ENCODE results near the gene IDH3B. TPM values are rescaled to one million over a fixed set of nuclear protein-coding genes. Genes with fewer than 3 reads are reported as not detected.

IDH3B gene
- polyA plus RNA-seq, 3 donors = 102 to 224 (median 103) TPM

- Histone ChIP-seq H4K20me1 (ENCODE audit: insufficient read depth, low read length) (no peaks in the 10 kb centered on the region), H3K36me3 (replicated peaks in 1 of 2; ENCODE audit: control insufficient read depth in 1 of 2, insufficient read depth in 2 of 2, low read length in 2 of 2) (no peaks in the 10 kb centered on the region), H3K9me3 (replicated peaks in 1 of 2; ENCODE audit: control insufficient read depth in 1 of 2, insufficient read depth in 1 of 2, low read length in 2 of 2) (peaks cover 8% of the 10 kb centered on the region in 2 donors), H3K27me3 (ENCODE audit: control insufficient read depth in 2 of 2, insufficient read depth in 2 of 2, low read length in 2 of 2) (no peaks in the 10 kb centered on the region), H2AFZ (ENCODE audit: insufficient read depth, low read depth, low read length, poor library complexity, severe bottlenecking) (no peak overlapping the region), H3K9ac (ENCODE audit: insufficient read depth, low read length, poor library complexity, severe bottlenecking) (no peak overlapping the region), H3K4me3 (replicated peaks in 1 of 3; ENCODE audit: low read depth in 2 of 3, low read length in 3 of 3) (no peak overlapping the region), H3K4me2 (replicated peaks; ENCODE audit: extremely low read depth, low read length, poor library complexity, severe bottlenecking) (no peak overlapping the region), H3K4me1 (ENCODE audit: control insufficient read depth in 1 of 2, insufficient read depth in 2 of 2, low read length in 2 of 2) (no peaks in the 10 kb centered on the region), H3K79me2 (ENCODE audit: insufficient read depth, low read length) (no peaks in the 10 kb centered on the region), H3K27ac (ENCODE audit: low read depth in 1 of 2, low read length in 2 of 2) (no peak overlapping the region)
- H3K4me3 Mint-ChIP-seq = no peak overlapping the region
- H3K36me3 Mint-ChIP-seq = no peaks in the 10 kb centered on the region
- H3K9me3 Mint-ChIP-seq = peaks cover 7 to 22% (median 15%) of the 10 kb centered on the region in 7 donors
- intact Hi-C loops (cut with micrococcal nuclease) = no loop called here
- no peak for TF ChIP-seq CTCF (IDR thresholded peaks at IDR 0.05)
- 100% methylated on average over 3 of the region's 3 CpGs for WGBS (ENCODE audit: insufficient coverage)
- no peak overlapping the region for H3K27ac Mint-ChIP-seq
- no peak for DNase-seq
- H3K27me3 Mint-ChIP-seq (ENCODE audit: low read depth in 3 of 3) = peaks cover 11 to 19% (median 12%) of the 10 kb centered on the region in 3 donors
- H3K4me1 Mint-ChIP-seq = no peaks in the 10 kb centered on the region
Observed at GRCh38 chr20:2612073-2612472, 51.9 kb downstream of the IDH3B start.

GRCh38 chr20:2610941-2611720 is 52.9 kb downstream of the IDH3B start:
- H2AFZ ChIP-seq (ENCODE audit: insufficient read depth, low read depth, low read length, poor library complexity, severe bottlenecking) = no peak overlapping the region
- no peaks in the 10 kb centered on the region for H3K4me1 ChIP-seq (ENCODE audit: control insufficient read depth in 1 of 2, insufficient read depth in 2 of 2, low read length in 2 of 2)
- TF ChIP-seq CTCF (IDR thresholded peaks at IDR 0.05) = no peak
- H3K4me1 Mint-ChIP-seq = no peaks in the 10 kb centered on the region
- intact Hi-C loops (cut with micrococcal nuclease) = no loop called here
- no peak overlapping the region for H3K9ac ChIP-seq (ENCODE audit: insufficient read depth, low read length, poor library complexity, severe bottlenecking)
- WGBS (ENCODE audit: insufficient coverage) = 52% methylated on average over 2 of the region's 6 CpGs
- H3K27ac ChIP-seq (ENCODE audit: low read depth in 1 of 2, low read length in 2 of 2) = no peak overlapping the region
- DNase-seq = no peak
- H4K20me1 ChIP-seq (ENCODE audit: insufficient read depth, low read length) = no peaks in the 10 kb centered on the region
- H3K27me3 ChIP-seq (ENCODE audit: control insufficient read depth in 2 of 2, insufficient read depth in 2 of 2, low read length in 2 of 2) = no peaks in the 10 kb centered on the region
- no peaks in the 10 kb centered on the region for H3K79me2 ChIP-seq (ENCODE audit: insufficient read depth, low read length)
- H3K27ac Mint-ChIP-seq = no peak overlapping the region
- no peak overlapping the region for H3K4me2 ChIP-seq (replicated peaks; ENCODE audit: extremely low read depth, low read length, poor library complexity, severe bottlenecking)
- no peak overlapping the region for H3K4me3 Mint-ChIP-seq
- no peak overlapping the region for H3K4me3 ChIP-seq (replicated peaks in 1 of 3; ENCODE audit: low read depth in 2 of 3, low read length in 3 of 3)
- H3K27me3 Mint-ChIP-seq (ENCODE audit: low read depth in 3 of 3) = peaks cover 6 to 16% (median 10%) of the 10 kb centered on the region in 3 donors
- peaks cover 11 to 15% of the 10 kb centered on the region in 2 donors for H3K9me3 ChIP-seq (replicated peaks in 1 of 2; ENCODE audit: control insufficient read depth in 1 of 2, insufficient read depth in 1 of 2, low read length in 2 of 2)
- H3K9me3 Mint-ChIP-seq = peaks cover 8 to 28% (median 23%) of the 10 kb centered on the region in 7 donors
- no peaks in the 10 kb centered on the region for H3K36me3 ChIP-seq (replicated peaks in 1 of 2; ENCODE audit: control insufficient read depth in 1 of 2, insufficient read depth in 2 of 2, low read length in 2 of 2)
- no peaks in the 10 kb centered on the region for H3K36me3 Mint-ChIP-seq

All from CD14-positive monocyte (primary cell).